22Rv1 (cell line): ENCODE measurements around the gene ITGAV.

Experiments used
- H3K27ac ChIP-seq: fragments of 450-650 bp; 2 replicates; pipeline ENCODE4 v1.5.1; 2017
- CTCF ChIP-seq: fragments of 450-650 bp; IDR thresholded peaks from 2 replicates; pipeline ENCODE4 v1.5.1; 2017; ENCODE audit warnings: mild to moderate bottlenecking
- ZFX ChIP-seq: fragments of 450-650 bp; IDR thresholded peaks from 2 replicates; pipeline ENCODE4 v1.6.1; 2017; ENCODE audit warnings: antibody characterized with exemption, borderline replicate concordance

The ITGAV gene

GRCh38 chr2:186629250-186629996 is 39.6 kb downstream of the ITGAV start:
- TF ChIP-seq ZFX (no peak), CTCF (no peak)
- H3K27ac ChIP-seq = no peak overlapping the region

DNA sequence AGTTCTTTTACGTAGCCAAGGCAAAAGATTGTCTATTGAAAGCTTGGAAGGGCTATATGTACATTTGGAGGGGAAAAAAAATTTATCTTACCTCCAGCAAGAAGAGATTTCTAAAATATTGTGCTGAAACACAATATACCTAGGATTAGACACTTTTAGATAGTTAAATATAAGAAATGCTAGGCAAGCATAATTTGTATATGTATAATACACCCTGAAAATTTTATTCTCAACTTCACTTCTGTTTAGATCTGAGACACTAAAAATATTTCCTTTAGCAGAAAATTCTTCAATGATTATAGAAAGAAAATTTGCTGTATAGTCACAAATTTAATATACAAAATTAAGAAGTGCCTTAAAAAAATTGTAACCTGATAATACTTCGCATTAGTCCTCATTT is 42.6 kb downstream of the ITGAV start:
- TF ChIP-seq ZFX (no peak), CTCF (no peak)
- no peak overlapping the region for H3K27ac ChIP-seq

GRCh38 chr2:186634701-186635100 is 44.8 kb downstream of the ITGAV start:
- H3K27ac ChIP-seq = no peak overlapping the region
- no peak for TF ChIP-seq CTCF
- TF ChIP-seq ZFX = no peak

DNA sequence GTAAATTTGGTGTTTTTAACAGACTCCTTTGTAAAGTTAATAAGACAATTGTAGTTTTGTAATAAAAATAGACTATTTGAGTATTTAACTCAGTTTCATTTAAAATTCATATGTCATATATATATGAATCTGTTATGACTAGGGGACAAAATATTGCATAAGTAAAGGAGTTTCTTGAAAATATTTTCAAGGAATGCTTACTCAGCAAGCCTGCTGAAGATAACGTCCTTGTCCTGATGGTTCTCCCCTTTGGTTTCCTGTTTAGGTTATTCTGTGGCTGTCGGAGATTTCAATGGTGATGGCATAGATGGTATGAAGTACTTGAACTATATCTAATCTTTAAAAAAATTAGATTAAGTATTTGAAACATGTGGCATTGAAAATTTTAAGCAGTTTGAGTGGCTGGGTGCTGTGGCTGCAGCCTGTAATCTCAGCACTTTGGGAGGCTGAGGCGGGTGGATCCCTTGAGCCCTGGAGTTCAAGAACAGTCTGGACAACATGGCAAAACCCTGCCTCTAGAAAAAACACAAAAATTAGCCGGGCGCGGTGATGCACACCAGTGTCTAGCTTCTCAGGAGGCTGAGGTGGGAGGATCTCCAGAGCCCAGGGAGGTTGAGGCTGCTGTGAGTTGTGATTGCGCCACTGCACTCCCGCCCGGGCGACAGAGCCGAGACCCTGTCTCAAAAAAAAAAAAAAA is 47.1 kb downstream of the ITGAV start:
- TF ChIP-seq ZFX = no peak
- no peak for TF ChIP-seq CTCF
- no peak overlapping the region for H3K27ac ChIP-seq

- TF ChIP-seq ZFX (no peak), CTCF (no peak)
- H3K27ac ChIP-seq = no peak overlapping the region
Observed at GRCh38 chr2:186637497-186637800, 47.6 kb downstream of the ITGAV start.

DNA sequence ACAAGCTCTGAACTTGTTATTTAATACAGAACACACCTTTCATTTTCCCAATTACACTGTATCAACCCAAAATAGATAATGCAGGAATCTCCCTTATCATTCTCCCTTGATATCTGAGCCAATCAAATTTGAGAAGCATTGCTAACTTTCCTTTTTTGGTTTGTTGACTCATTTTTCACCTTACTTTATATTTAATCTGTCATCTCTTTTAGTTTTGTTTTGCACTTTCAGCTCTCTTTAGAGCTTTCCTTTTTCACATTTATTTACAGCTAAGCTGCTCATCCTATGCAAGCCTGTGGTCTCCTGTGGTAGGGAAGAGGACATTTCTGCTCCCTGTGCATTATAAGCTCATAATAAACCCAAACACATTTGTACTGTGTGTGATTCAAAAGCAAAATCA is 50.1 kb downstream of the ITGAV start:
- H3K27ac ChIP-seq = no peak overlapping the region
- TF ChIP-seq CTCF (no peak), ZFX (no peak)

- no peak overlapping the region for H3K27ac ChIP-seq
- TF ChIP-seq ZFX (no peak), CTCF (no peak)
Observed at GRCh38 chr2:186641132-186641806, 51.4 kb downstream of the ITGAV start.
